ENCODE results near the gene NEURL1. TPM values are rescaled to one million over a fixed set of nuclear protein-coding genes. Genes with fewer than 3 reads are reported as not detected.

The NEURL1 gene
- total RNA-seq, 2 experiments from 2014 or later, result 0.47 TPM; not detected in 1

DNA sequence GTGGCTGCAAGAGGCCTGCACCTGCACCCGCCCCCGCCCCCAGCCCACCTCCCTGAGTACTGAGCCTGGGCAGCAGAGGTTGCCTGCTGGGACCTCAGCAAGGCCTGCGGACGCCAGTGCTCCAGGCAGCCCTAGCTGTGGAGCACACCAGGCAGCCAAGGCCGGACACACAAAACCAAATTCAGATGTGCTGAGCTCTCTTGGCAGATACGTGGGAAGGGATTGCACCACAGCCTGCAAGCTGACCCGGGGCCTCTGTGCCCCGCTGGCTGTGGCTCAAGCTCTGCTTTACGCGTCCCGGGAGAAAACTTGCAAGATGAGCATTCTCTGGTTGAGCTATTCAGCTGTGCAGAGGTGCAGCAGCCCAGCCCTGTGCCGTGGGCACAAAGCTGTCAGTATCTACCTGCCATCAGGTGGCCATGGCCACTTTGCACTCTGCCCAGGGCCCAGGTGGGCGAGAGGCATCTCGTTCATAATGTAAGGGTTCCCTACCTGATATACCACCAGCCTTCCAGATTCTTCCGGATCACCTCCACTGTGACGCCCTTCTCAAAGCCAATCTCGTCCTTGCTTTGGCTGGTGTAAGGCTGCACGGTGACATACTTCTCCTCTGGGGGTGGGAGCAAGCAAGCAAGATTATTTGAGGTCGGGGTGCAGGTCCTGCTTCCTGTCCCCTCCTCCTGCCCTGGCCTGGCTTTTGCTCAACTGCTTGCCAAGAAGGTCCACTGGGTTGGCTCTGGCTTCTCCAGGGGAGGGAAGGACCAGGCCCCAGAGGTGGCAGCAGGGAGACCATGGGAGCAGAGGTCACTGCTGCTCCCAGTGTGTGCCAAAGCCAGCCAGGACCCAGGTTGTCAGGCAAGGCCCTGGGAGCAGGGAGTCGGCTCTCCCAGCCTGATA lies 123.4 kb downstream of the NEURL1 start:
- DNase-seq (ENCODE audit: low spot score), result no peak
- no TSS peak for BruUV-seq (replicated peaks)
- no peaks in the 10 kb centered on the region for H3K36me3 ChIP-seq (ENCODE audit: insufficient read depth, low read length)
- no peaks in the 10 kb centered on the region for H3K9me2 ChIP-seq (ENCODE audit: insufficient read depth, low read length)
- H3K27ac ChIP-seq (ENCODE audit: low read depth, low read length, poor library complexity, severe bottlenecking), result no peak overlapping the region
- no peak for TF ChIP-seq EZH2phosphoT487 (IDR thresholded peaks at IDR 0.05; ENCODE audit: borderline replicate concordance, low read depth, low read length)
- TF ChIP-seq, protein P1, sequence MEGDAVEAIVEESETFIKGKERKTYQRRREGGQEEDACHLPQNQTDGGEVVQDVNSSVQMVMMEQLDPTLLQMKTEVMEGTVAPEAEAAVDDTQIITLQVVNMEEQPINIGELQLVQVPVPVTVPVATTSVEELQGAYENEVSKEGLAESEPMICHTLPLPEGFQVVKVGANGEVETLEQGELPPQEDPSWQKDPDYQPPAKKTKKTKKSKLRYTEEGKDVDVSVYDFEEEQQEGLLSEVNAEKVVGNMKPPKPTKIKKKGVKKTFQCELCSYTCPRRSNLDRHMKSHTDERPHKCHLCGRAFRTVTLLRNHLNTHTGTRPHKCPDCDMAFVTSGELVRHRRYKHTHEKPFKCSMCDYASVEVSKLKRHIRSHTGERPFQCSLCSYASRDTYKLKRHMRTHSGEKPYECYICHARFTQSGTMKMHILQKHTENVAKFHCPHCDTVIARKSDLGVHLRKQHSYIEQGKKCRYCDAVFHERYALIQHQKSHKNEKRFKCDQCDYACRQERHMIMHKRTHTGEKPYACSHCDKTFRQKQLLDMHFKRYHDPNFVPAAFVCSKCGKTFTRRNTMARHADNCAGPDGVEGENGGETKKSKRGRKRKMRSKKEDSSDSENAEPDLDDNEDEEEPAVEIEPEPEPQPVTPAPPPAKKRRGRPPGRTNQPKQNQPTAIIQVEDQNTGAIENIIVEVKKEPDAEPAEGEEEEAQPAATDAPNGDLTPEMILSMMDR (conservative IDR thresholded peaks at IDR 0.05; ENCODE audit: low read length), result no peak
- no peak overlapping the region for H2AFZ ChIP-seq (ENCODE audit: low read length)
- intact Hi-C loops (cut with micrococcal nuclease; ENCODE audit: unreplicated experiment), result no loop called here
- no peaks in the 10 kb centered on the region for H3K79me2 ChIP-seq (ENCODE audit: insufficient read depth, low read depth, low read length)
- ChIA-PET POLR2A (interaction anchor here (0.7 kb wide), 1 partner anchor 68 kb away, joined by 4 read pairs; no protein-coding TSS in a partner anchor), CTCF (ENCODE audit: unreplicated experiment) (no interaction called here)
- no peaks in the 10 kb centered on the region for H3K4me1 ChIP-seq (ENCODE audit: insufficient read depth, low read length, poor library complexity, severe bottlenecking)
- no peak overlapping the region for H3K4me2 ChIP-seq (ENCODE audit: low read length)
- H3K9me3 ChIP-seq (ENCODE audit: low read length), result no peaks in the 10 kb centered on the region
- H3K4me3 ChIP-seq (ENCODE audit: low read depth, low read length, poor library complexity, severe bottlenecking), result no peak overlapping the region
- H4K20me1 ChIP-seq (ENCODE audit: insufficient read depth, low read length), result no peaks in the 10 kb centered on the region; the same call in 1 of the 2 replicates

DNA sequence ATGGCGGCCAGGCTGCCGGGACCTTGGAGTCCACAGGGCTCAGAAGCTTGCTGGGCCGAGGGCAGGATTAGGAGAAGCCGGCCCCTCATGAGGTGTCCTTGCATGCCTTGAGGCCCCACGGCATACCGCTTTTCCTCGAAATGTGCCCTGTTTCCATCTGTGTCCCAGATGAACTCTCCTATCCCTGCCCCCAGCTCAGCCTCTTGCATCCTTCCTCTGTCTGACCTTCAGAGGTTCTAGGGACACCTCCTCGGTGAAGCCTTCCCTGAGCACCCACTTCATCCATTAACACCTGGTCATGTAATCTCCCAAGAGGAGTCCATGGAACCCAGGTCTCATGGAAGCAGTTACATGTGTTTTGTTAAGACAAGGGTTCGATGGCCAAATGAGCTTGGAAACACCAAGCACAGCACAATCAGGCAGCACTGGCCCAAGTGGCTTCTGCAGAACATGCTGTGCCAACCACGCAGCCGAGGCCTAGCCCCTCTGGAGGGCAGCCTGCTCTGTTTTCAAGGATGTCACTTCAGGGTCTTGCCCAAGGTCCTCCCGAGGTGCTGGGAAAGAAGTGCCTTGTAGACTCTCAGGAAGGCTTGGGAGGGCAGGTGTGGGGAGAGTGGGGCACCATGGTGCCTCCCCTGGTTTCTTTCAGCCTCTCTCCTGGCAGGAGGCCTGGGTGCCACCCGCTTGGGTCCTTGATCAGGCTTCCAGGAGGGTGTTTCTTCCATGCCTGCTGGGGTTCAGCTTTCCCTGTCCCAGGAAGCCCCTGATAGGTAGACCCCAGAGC lies 124.3 kb downstream of the NEURL1 start:
- Histone ChIP-seq H3K36me3 (ENCODE audit: insufficient read depth, low read length) (no peaks in the 10 kb centered on the region), H3K27ac (ENCODE audit: low read depth, low read length, poor library complexity, severe bottlenecking) (no peak overlapping the region), H2AFZ (ENCODE audit: low read length) (no peak overlapping the region), H3K4me1 (ENCODE audit: insufficient read depth, low read length, poor library complexity, severe bottlenecking) (no peaks in the 10 kb centered on the region), H3K9me2 (ENCODE audit: insufficient read depth, low read length) (no peaks in the 10 kb centered on the region), H3K9me3 (ENCODE audit: low read length) (no peaks in the 10 kb centered on the region), H3K79me2 (ENCODE audit: insufficient read depth, low read depth, low read length) (no peaks in the 10 kb centered on the region), H3K4me3 (ENCODE audit: low read depth, low read length, poor library complexity, severe bottlenecking) (no peak overlapping the region), H3K4me2 (ENCODE audit: low read length) (no peak overlapping the region), H4K20me1 (ENCODE audit: insufficient read depth, low read length) (no peaks in the 10 kb centered on the region; the same call in 1 of the 2 replicates)
- POLR2A ChIA-PET, result interaction anchor here (0.6 kb wide), 1 partner anchor 1813 kb away, joined by 5 read pairs; no protein-coding TSS in a partner anchor
- DNase-seq (ENCODE audit: low spot score), result no peak
- CTCF ChIA-PET (ENCODE audit: unreplicated experiment), result no interaction called here
- TF ChIP-seq EZH2phosphoT487 (IDR thresholded peaks at IDR 0.05; ENCODE audit: borderline replicate concordance, low read depth, low read length), result no peak
- TF ChIP-seq, protein P1 (conservative IDR thresholded peaks at IDR 0.05; ENCODE audit: low read length), result no peak
- BruUV-seq (replicated peaks), result no TSS peak
- intact Hi-C loops (cut with micrococcal nuclease; ENCODE audit: unreplicated experiment), result no loop called here
